HG03432 (cell line): Measurements from ENCODE around the gene RAD51B.

Experiments
- ATAC-seq: cut with Tn5 transposase; IDR thresholded peaks from one replicate; pipeline ENCODE4 v1.9.1; 2021; ENCODE audit warnings: mild to moderate bottlenecking, moderate library complexity; ENCODE audit not compliant: unreplicated experiment

Gene RAD51B

DNA sequence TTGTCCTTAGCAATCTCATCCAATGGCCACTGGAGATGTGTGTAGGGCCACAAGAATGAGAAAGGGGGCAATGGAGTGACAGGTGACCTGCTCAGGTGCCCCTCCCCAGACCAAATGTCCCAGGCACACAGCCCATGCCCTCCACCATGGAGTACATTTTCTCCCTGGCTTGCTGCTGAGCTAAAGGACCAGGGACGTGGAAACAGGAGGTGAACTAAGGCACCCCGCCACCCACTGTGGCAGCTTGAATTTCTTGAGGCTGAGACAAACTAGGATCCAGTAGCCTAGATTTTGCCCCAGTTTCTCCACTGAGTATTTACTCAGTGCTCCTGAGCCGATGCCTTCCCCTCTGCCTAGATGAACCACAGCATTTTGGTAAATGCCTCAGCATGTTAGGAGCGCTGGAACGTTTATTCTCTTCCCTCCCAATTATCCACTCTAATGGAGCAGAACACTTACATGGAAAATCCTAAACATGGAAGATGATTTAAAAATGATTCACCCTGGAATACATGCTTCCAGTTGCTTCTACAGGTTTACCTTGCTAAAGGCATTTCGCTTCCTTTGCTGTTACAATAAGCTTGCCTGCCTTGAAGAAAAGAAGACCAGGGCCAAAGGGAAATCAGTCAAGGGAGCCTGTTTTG, 775.3 kb downstream of the RAD51B start:
- no peak for ATAC-seq

DNA sequence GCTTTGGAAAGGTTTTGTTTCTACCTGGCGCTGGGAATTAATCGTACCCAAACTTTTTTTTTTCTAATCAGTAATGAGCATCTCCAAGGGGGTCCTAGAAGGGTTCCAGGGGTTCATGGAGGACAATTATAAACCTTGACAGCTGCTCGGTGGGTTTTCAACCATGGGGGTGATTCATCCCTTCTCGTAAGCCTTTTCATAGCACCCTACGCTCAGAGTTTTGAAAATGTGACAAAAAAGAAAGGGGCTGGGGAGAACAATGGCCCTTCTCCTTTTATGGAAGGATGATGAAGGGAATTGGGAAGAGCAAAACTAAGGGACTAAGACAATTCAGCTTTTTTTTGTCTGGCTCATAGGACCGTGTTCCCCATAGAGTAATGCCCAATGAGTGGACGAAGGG, 776.6 kb downstream of the RAD51B start:
- no peak for ATAC-seq

DNA sequence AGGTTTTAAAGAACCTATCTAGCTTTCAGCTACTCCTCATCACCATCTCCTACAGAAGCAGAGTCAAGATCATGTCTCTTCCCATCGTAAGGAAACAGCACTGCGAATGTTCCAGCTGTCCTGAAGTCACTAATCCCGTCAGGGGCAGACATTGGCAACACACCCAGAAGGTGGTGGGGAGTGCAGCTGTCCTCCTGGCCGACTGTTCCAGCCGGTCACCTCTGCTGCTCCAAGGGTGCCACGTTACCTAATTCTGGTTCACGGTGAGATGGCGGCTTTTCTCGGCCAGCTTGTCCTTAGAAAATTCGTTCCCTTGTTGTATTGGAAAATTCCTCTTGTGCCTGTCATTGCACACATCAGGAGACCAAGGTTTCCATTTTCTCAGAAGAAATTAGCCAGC, 777.1 kb downstream of the RAD51B start:
- no peak for ATAC-seq

DNA sequence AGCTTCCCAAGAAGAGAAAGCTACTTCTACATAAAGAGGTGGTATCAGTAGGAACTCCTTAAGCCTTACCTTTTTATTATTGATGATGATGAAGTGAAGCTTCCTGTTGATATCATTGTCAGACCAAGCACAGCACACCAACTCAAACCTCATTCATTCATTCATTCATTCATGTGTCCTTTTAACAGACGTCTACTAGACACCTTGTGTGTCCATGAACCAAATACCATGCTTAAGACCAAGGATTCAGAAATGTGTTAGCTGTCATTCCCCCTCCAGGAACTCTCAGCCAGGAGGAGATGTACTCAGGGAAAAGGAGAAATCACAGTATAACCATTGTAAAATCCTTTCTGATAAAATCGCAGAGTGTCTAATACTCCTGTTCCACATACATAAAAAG, 778.5 kb downstream of the RAD51B start:
- ATAC-seq, result no peak

DNA sequence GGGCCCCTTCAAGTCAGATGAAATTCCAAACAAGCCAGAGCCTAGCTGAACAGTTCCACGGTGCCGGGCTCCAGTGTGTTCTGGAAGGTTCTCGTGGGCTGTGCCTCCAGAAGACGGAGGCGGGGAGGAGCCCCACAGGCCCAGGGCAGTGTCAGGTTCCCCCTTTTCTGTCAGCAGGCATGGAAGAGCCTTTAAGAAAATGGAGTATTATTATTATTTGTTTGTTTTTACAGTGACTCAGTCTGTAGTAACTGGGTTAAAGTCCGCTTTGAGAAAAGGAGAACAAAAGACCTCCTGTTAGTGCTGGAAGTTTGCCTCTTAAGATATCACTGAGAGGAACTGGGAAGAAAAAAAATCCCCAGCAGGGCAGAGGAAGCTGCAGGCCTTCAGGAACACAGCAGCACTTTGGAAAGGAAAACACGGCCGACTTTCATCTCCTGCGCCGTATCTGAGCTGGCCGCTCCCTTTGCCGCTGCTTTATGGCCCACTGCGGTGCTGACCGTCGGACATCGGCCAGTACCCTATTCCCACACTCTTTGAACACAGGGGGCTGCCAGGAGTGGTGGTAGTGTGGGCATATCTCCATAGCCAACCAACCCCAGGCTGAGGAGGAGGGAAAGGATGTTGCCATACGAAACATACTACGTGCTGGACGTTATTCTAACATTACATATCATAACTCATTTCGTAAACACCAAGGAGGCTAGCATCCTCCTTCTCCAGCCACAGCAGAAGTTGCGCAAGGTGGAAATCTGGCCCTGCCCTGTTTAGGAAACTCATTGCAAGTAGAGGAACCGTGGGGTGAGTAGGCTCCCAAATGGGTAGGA, 779.3 kb downstream of the RAD51B start:
- no peak for ATAC-seq

DNA sequence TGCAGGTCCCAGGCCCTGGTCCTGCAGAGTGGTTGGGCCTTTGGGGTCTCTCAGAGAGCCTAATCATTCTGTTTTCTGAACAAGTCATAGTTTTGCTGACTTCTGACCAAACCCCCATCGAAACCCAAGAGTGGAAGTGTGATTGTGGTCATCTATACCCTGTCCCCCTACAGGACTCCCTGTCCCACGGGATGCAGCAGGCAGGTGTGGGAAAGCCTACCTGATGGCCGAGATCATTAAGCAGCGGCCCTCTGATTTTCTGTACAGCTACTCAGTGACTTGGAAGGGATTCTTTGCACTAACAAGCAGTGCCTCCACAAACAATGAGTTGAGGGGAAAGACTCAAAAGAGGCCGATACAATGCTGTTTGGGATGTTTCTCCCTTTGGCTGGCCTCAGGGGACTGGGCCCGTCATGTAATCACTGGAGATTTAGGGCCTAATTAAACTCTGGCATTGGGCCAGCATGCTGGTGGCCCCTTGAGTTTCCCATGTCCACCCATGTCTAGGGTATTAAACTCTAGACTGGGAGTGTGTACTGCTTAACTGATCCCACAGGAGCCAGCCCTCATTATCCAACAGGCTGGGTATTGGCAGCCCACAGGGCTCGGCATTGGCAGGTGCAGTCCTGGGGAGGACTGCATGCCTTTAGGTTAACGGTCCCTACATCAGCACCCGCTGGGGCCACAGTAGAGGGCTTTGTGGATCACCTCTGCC, 780.5 kb downstream of the RAD51B start:
- no peak for ATAC-seq

DNA sequence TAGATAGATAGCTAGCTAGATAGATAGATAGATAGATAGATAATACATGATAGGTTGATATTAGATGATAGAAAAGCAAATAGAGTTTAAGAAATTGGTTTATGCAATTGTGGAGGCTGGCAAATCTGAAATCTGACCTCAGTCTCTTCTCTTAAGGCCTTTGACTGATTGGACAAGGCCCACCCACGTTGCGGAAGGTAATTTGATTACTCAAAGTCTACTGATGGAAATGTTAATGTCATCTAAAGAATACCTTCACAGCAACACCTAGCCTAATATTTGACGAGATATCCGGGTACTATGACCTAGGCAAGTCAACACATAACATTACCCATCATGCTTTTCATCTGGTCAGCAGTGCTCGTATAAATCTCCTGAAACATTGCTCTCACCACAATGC, 782.9 kb downstream of the RAD51B start:
- ATAC-seq, result no peak

DNA sequence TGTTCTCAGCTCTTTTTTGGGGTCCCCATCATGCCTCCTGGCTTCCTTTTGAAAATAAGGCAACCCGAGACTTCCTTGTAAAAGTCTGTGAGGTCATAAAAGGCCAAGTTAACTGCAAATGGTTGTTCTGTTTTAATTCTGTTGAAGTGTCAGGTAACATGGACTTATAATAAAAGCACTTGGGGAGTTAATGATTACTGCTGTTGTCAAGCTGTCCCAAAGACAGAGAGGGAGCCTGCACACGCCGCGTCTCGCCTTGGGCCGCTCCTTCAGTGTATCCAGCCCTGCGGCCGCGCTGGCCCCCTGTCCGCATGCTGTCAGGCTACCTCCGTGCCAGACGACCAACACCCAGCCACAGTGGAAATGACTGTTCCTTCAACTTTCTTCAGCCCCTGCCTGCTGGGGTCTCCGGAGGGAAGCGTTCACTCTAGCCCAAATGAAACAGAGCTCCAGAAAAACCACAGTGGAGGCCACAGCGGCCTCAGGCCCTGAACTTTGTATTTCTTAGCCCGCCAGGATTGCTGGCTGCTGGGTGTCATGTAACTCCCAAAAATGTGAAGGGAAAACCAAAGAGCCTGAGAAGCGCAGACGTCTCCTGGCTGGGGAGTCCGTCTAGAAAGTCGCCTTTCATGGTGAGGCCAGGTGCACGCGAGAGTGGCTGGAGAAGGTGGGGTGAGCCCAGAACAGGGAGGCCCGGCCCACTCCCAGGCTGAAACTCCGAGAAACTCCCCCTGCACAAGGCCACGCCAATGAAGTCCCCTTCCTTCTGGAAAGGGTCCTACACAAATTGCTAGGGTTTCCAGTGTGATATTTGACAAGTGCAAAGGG, 784.2 kb downstream of the RAD51B start:
- ATAC-seq, result no peak

DNA sequence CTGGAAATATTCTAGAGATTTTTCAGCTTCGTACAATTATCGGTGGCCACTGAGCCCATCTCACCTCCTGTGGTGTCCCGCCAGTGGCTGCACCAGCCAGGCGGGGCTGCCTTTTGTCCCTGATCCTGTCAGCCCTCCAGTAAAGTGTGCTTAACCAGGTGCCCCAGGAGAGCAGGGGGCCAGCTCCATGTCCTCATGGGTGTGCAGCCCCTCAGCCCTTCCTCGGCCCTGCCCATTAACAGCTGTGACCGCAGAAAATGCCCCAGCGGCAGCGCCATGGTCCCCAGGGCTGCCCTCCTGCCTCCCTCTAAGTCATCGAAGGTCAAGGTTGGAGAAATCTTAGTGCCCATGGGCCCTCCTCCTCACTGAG, 784.8 kb downstream of the RAD51B start:
- ATAC-seq, result no peak

DNA sequence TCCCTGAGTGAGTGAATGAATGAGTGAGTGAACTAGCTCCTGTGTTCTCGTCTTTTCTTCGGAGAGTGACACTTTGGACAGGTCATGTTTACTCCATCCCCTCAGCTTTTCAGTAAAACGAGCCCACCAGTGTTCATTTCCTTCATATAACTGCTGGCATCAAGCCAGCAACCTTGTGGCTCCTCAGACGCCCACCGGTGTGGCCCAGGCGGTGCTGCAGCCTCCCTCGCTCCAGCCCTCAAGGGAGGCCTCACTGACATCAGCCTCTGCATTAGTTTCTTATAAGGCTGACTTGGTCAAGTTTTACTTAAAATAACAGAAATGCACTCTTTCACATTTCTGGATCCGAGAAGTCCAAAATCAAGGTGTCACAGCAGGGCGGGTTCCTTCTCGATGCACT, 785.2 kb downstream of the RAD51B start:
- ATAC-seq, result no peak

DNA sequence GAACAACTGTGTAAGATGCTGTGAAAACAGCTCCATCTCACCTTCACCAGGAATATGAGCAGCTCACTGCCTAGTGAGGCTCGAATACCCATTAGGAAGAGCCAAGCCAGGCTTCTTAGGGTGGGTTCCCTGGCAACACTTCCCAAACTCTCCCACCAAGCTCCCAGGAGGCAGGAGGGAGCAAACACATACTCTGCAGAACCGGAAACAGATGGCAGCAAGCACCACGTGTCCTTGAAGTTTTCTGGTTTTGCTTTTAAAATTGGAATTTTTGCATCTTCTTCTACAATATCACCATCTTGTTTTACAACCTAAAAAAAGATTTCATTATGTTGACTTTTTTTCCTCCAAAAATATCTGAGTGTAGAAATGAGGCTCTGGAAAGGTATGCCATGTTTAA, 786.6 kb downstream of the RAD51B start:
- no peak for ATAC-seq

DNA sequence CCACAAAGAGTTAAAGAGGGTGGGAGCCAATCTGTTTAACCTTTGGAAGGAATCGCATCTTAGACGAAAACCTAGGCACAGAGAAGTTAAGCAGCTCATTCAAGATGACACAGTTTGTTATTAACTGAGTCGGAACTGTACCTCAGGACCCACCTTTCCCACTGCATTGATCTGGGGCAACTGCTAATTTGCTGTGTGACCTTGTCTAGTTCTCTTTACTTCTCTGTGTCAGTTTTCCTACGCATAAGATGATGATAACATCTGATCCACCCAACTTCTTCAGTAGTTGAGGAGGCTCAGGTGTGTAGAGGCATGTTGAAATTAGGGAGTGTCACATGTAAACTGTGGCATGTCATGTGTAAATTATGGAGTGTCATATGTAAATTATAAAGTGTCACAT, 787.1 kb downstream of the RAD51B start:
- no peak for ATAC-seq

DNA sequence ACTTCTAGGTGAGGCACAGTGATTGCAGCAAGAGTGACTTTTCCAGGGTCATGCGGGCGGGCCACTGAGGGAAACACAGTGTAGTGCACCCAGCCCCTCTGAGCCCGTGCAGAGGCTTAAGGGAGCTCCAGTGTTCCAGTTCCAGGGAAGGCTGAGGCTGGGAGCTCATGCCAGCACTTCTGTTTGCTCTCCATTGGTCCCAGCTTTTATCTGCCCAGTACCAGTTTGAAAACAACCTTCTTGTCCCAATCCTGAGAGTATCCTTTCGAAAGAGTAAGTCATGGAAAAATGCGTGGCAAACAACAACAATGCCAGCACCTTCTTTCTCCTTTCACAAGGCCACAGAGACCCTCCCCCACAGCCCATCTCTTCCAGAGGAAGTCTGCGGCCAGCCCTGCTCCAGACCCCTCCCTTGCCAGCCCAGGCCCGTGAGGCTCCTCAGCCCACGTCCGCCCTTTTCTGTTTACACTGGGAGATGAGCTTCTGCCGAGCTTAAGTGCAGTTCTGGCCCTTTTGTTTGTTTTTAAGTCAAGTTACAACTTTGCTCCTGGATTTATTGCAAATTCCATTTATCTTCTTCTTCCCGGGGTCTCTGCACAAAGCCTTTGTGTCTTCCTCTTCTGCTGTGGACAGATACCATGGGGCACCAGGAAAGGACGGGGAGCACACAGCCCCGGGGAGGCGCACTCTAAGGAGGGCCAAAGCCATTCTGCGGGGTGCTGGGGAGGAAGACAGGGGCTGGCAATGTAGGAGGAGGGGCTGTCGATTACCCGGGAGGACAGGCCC, 787.7 kb downstream of the RAD51B start:
- ATAC-seq, result no peak

DNA sequence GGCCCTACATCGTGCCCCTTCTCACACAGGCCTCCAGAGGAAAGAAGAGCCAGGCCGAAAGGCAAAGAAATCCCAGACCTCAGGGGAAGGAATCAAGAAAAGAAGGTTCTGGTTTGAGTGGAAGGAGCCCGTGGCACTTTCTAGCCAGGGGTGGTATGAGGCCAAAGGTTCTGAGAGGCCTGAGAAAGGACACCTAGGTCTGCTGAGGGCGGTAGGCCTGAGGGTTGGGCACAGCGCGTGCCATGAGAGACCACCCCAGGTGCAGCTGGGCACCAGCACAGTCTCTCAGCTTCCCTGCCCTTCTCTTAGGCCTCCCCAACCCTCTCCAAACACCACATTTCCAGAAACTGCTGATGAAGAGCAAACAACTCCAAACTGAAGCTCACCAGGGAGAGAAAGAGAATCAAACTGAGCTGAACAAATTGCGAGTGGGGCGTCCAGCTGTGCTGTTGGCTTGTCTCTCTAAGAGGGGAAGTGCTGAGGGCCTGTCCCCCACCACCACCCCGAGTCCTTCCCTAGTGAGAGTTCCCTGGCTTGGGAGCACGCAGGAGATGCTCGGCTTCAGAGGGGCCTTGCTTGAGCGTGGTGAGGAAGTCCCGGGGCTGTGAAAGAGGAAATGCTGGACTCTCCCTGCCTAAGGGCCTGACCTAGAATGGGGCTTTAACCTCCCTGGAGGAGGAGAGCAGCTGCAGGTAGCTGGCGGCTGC, 788.4 kb downstream of the RAD51B start:
- no peak for ATAC-seq

DNA sequence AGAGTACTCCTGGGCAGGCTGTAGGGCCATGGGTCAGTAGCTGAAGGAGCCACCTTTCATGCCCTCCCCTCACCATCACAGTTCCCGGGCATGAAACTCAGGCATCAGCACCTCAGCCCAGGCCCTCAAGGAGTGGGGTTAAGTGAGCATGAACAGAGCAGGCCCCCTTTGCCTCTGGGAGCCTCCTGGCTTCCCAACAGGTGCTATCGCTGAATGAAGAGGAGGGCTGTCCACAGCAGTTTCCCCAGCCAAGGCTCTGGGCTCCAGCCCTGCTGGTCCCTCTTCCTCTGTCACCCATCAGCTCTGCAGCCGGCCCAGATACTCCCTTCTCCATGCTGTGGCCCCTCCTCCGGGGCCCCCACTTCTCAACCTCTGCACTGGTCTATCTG, 789.0 kb downstream of the RAD51B start:
- ATAC-seq, result no peak

DNA sequence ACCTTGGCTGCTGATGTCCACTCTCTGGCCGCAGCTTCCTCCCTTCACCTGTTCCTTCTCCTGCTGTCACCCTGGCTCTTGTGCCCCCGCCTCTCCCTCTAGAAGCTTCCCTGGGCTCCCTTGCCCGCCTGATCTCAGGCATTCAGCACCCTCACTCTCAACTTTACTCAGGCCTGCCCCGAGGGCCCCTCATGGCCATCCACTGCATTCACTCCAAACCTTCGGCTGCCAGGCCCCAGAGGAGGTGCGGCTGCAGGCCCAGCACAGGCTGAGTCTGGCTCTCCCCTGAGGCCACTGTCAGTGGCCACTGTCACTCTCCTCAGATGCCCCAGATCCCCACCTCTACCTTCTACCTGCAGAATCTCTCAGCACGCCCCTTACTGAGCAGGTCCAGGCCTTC, 789.4 kb downstream of the RAD51B start:
- ATAC-seq, result no peak

DNA sequence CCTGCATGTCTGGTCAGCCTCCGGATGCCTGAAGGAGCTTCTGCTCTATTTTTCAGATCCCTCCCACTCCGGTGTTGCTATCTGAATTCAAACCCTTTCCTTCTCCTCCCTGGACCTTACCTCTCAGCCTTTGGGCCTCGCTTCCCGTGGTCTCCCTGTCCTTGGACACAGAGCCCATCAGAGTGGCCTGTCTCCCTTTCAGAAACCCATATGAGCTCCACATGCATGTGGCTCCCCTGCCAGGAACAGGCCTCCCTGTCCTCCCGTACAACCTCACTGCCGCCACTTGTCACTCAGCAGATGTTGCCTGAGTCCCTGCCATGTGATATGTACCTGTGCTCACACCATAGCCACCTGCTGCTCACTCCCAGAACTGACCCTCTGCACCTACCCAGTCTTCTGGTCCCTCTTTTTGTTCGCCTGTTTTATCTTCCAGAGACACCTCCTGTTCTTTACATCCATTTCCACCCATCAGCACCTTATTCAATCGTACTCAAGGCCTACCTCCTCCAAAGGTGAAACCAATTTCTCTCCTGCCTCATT, 790.7 kb downstream of the RAD51B start:
- ATAC-seq, result no peak

DNA sequence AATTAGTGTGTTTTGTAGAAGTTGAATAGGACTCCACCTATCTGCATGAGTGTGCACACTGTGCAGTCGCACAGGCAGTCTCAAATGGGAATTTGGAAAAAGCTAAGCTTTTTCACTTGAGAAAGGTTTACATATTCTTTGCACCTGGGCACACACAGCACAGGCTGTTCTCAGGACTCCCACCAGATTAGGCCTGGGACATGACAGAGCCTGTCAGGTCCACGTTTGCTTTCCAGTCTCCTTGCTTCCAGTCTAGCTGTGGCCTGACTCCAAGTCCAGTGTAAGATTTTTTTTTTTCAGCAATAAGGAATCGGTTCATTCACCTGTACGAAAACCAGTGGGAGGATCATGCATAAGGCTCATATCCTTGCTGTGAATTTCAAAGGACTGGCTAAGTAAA, 792.0 kb downstream of the RAD51B start:
- ATAC-seq, result no peak

DNA sequence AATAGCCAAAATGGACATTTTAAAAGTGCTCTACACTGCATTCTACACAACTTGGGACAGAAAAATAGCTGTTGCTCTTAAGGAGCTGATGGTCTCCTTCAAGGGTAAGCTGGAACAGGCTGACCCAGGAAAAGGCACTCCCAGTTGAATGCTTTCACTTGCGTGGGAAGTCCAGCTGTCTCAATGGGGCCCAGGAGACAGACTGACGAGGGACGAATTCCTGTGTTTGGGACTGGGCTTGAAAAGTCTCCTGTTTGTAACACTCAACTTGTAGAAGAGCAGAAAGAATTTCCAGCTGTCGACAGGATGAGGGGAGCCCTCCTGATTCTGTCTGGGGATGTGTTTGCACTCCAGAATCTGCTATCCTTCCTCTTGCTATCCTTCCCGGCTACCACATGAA, 792.5 kb downstream of the RAD51B start:
- ATAC-seq, result no peak
